Fibroblast of lung (primary cell): ENCODE data around the gene SLC38A10. TPM values are rescaled to one million over a fixed set of nuclear protein-coding genes. Genes with fewer than 3 reads are reported as not detected.

ENCODE experiments used
- DNase-seq, 2 donors: peaks; one replicate each; pipeline versions ENCODE4 v3.0.0 to v3.0.0-alpha.2; 2010; ENCODE audit warnings: low read depth in 2 of 2
- H2AFZ ChIP-seq: 2 replicates; pipeline ENCODE4 v1.5.1; 2012; ENCODE audit warnings: low read length, control low read depth, inconsistent platforms
- H3K27ac ChIP-seq: 2 replicates; pipeline ENCODE4 v1.5.1; 2011; ENCODE audit warnings: low read length, control low read depth; ENCODE audit not compliant: insufficient read depth
- H3K27me3 ChIP-seq: 2 replicates; pipeline ENCODE4 v1.5.1; 2011; ENCODE audit warnings: mild to moderate bottlenecking, low read length; ENCODE audit not compliant: control insufficient read depth, insufficient read depth
- H3K36me3 ChIP-seq: 2 replicates; pipeline ENCODE4 v1.5.1; 2011; ENCODE audit warnings: low read length; ENCODE audit not compliant: control insufficient read depth, insufficient read depth
- H3K4me1 ChIP-seq: 2 replicates; pipeline ENCODE4 v1.5.1; 2011; ENCODE audit warnings: low read length; ENCODE audit not compliant: control insufficient read depth, insufficient read depth; ENCODE audit errors: extremely low read depth
- H3K4me2 ChIP-seq: 2 replicates; pipeline ENCODE4 v1.5.1; 2011; ENCODE audit warnings: low read length, control low read depth; ENCODE audit not compliant: insufficient read depth; ENCODE audit errors: extremely low read depth
- H3K4me3 ChIP-seq, 4 experiments: fragments of 200-600 bp in 1 of 4; sonication (generic) in 1 of 4; replicated peaks in 1 of 4; 2 replicates each; pipeline ENCODE4 v1.5.1; 2011 to 2016; ENCODE audit warnings: low read length in 4 of 4, low read depth in 3 of 4, mild to moderate bottlenecking in 3 of 4, control low read depth in 2 of 4, inconsistent platforms in 1 of 4, mixed read lengths in 1 of 4; ENCODE audit not compliant: insufficient read depth in 1 of 4; ENCODE audit errors: control extremely low read depth in 1 of 4
- H3K79me2 ChIP-seq: 2 replicates; pipeline ENCODE4 v1.5.1; 2012; ENCODE audit warnings: mild to moderate bottlenecking, low read length, inconsistent platforms; ENCODE audit not compliant: control insufficient read depth, insufficient read depth
- H3K9ac ChIP-seq: 2 replicates; pipeline ENCODE4 v1.5.1; 2011; ENCODE audit warnings: mild to moderate bottlenecking, low read length, control low read depth; ENCODE audit not compliant: insufficient read depth
- H3K9me3 ChIP-seq: 2 replicates; pipeline ENCODE4 v1.5.1; 2012; ENCODE audit warnings: low read depth, low read length; ENCODE audit not compliant: control insufficient read depth, insufficient read depth
- H4K20me1 ChIP-seq: 2 replicates; pipeline ENCODE4 v1.5.1; 2011; ENCODE audit warnings: low read length; ENCODE audit not compliant: control insufficient read depth, insufficient read depth; ENCODE audit errors: extremely low read depth
- EZH2 ChIP-seq: IDR thresholded peaks from 2 replicates; pipeline ENCODE4 v1.5.1; 2012; ENCODE audit warnings: low read length, control low read depth, mild to moderate bottlenecking; ENCODE audit errors: missing control alignments
- polyA plus RNA-seq, 2 donors: library from polyadenylated mRNA; depleted of rRNA in 1 of 2; stranded (reverse) in 1 of 2; unstranded in 1 of 2; fragments of >200 nt; gene quantifications; 2 replicates each; pipeline ENCODE4 v1.2.1, GENCODE V29; 2011 to 2012; ENCODE audit warnings: missing spikeins in 1 of 2
- total RNA-seq: library from RNA; depleted of rRNA; stranded (reverse); fragments of >200 nt; gene quantifications from 2 replicates; pipeline ENCODE4 v1.2.1, GENCODE V29; 2014
- TF ChIP-seq, protein P1 (sequence below), 2 donors: IDR thresholded peaks in 1 of 2; conservative IDR thresholded peaks in 1 of 2; 1 replicate in 1 of 2; 2 replicates in 1 of 2; pipeline ENCODE4 v1.5.1; 2011 to 2012; ENCODE audit warnings: low read length in 2 of 2, control low read depth in 1 of 2, inconsistent platforms in 1 of 2, low read depth in 1 of 2, mild to moderate bottlenecking in 1 of 2

The SLC38A10 gene
- total and polyA plus RNA-seq, 2 donors (not counting 1 experiment from before 2014, with no cell fraction given): 23.6 to 53.2 TPM

DNA sequence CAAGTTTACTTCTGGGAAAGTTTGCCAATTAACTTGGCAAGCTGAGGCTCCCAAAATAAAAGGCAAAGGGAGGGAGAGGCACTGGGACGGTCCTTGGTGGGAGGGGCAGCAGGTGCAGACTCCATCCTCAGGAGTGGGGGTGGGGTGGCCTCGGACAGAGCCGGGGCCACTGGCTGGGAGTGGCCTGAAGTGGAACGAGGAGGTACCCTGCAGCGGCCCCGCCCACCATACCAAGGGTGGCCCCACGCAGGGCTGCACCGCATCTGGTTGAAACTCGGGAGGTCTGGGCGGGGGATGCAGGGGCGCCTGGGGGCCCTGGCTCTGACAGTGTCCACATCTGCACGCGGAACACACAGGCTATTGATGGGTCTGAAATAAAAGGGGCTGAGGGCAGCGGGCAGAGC lies 42.4 kb upstream of the SLC38A10 start:
- peaks cover 37% of the 10 kb centered on the region for H3K79me2 ChIP-seq
- H3K9ac ChIP-seq: no peak overlapping the region

DNA sequence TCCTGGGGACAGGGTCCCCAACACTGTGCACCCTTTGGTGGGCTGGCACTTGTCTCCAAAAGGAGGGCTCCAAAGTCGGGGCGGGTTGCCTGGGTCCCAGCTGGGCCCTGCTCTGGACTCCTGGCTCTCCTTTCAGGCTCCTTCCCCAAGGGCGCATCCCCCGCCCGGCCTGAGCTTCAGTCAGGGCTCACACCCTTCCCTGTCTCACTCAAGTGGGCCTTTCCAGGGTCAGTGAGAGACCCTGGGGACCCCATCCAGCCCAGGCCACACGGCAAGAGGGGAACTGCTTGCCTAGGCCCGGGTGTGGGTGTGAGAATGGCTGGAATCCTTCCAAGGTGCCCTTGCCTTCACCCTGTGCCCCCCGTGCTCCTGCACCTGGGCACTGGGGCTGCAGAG lies 41.8 kb upstream of the SLC38A10 start:
- Histone ChIP-seq H3K4me1 (peaks cover 4% of the 10 kb centered on the region), H3K36me3 (peaks cover 1% of the 10 kb centered on the region), H3K9ac (no peak overlapping the region), H2AFZ (no peak overlapping the region), H3K27me3 (peaks cover 23% of the 10 kb centered on the region), H3K27ac (no peak overlapping the region), H3K4me2 (no peak overlapping the region), H4K20me1 (no peaks in the 10 kb centered on the region), H3K4me3 (no peak overlapping the region), H3K9me3 (no peaks in the 10 kb centered on the region), H3K79me2 (peaks cover 31% of the 10 kb centered on the region)
- DNase-seq: no peak
- TF ChIP-seq, protein P1, sequence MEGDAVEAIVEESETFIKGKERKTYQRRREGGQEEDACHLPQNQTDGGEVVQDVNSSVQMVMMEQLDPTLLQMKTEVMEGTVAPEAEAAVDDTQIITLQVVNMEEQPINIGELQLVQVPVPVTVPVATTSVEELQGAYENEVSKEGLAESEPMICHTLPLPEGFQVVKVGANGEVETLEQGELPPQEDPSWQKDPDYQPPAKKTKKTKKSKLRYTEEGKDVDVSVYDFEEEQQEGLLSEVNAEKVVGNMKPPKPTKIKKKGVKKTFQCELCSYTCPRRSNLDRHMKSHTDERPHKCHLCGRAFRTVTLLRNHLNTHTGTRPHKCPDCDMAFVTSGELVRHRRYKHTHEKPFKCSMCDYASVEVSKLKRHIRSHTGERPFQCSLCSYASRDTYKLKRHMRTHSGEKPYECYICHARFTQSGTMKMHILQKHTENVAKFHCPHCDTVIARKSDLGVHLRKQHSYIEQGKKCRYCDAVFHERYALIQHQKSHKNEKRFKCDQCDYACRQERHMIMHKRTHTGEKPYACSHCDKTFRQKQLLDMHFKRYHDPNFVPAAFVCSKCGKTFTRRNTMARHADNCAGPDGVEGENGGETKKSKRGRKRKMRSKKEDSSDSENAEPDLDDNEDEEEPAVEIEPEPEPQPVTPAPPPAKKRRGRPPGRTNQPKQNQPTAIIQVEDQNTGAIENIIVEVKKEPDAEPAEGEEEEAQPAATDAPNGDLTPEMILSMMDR (conservative IDR thresholded peaks at IDR 0.05 in 1 of 2, IDR thresholded peaks at IDR 0.05 in 1 of 2; ENCODE audit: low read depth in 1 of 2, low read length in 2 of 2): no peak
- TF ChIP-seq EZH2: no peak

More for the DNA sequence above, 42.4 kb upstream of the SLC38A10 start:
- Histone ChIP-seq H3K27ac (no peak overlapping the region), H3K4me1 (peaks cover 4% of the 10 kb centered on the region), H3K4me3 (no peak overlapping the region), H3K9me3 (no peaks in the 10 kb centered on the region), H4K20me1 (no peaks in the 10 kb centered on the region), H2AFZ (no peak overlapping the region), H3K36me3 (peaks cover 1% of the 10 kb centered on the region), H3K27me3 (peaks cover 19% of the 10 kb centered on the region), H3K4me2 (no peak overlapping the region)
- TF ChIP-seq, protein P1 (conservative IDR thresholded peaks at IDR 0.05 in 1 of 2, IDR thresholded peaks at IDR 0.05 in 1 of 2; ENCODE audit: low read depth in 1 of 2, low read length in 2 of 2): no peak
- TF ChIP-seq EZH2: no peak
- DNase-seq: no peak

DNA sequence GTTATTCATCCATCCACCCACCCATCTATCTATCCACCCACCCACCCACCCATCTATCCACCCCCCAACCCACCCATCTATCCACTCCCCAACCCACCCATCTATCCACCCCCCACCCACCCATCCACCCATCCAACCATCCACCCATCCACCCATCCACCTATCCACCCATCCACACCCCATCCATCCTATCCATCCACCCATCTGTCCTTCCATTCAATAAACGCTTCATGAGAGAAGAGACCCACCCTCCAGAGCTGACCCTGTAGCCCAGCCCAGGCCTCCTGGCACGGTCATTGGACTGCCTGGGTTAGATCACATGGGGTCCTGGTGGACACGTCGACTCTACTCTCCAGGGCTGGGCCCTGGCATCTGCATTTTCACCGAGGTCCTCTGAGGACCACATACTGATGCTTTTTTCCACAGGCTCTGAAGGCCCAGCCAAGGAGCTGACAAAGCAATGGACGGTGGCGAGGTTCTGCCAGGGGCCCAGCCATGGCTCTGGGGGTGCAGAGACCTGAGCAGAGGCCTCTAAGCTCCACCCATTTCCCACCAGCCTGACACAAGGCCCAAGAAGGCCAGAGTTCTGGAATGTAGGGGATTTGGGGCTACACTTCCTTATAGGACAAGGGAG lies 41.3 kb upstream of the SLC38A10 start:
- H4K20me1 ChIP-seq: no peaks in the 10 kb centered on the region
- H3K79me2 ChIP-seq: peaks cover 26% of the 10 kb centered on the region
- H3K9me3 ChIP-seq: no peaks in the 10 kb centered on the region
- peaks cover 4% of the 10 kb centered on the region for H3K4me1 ChIP-seq
- peaks cover 1% of the 10 kb centered on the region for H3K36me3 ChIP-seq
- DNase-seq: no peak
- H3K4me2 ChIP-seq: no peak overlapping the region
- H3K4me3 ChIP-seq: no peak overlapping the region
- H3K27me3 ChIP-seq: peaks cover 27% of the 10 kb centered on the region
- TF ChIP-seq EZH2: no peak
- TF ChIP-seq, protein P1 (conservative IDR thresholded peaks at IDR 0.05 in 1 of 2, IDR thresholded peaks at IDR 0.05 in 1 of 2; ENCODE audit: low read depth in 1 of 2, low read length in 2 of 2): no peak
- no peak overlapping the region for H2AFZ ChIP-seq
- H3K9ac ChIP-seq: no peak overlapping the region
- no peak overlapping the region for H3K27ac ChIP-seq
